Esophagus mucosa (tissue), 1 donor: Measurements from ENCODE around the gene MOSPD3. TPM values are rescaled to one million over a fixed set of nuclear protein-coding genes. Genes with fewer than 3 reads are reported as not detected.

Experiments
- ATAC-seq: fragments of 200-7000 bp; cut with Tn5 transposase; one replicate; pipeline ENCODE4 v1.9.1; 2020
- total RNA-seq: library from RNA; stranded (reverse); gene quantifications from one replicate; pipeline ENCODE4 v1.2.4, GENCODE V29; 2023
- donor health status: DM: yes; HTN: yes; CAD: no.

The MOSPD3 gene
- total RNA-seq, 1 donor from 2014 or later, result 23.2 TPM

- no peak for ATAC-seq
Observed at GRCh38 chr7:100595188-100595587, 17.2 kb upstream of the MOSPD3 start.

- ATAC-seq, result no peak
Observed at GRCh38 chr7:100598425-100598824, 13.9 kb upstream of the MOSPD3 start.

DNA sequence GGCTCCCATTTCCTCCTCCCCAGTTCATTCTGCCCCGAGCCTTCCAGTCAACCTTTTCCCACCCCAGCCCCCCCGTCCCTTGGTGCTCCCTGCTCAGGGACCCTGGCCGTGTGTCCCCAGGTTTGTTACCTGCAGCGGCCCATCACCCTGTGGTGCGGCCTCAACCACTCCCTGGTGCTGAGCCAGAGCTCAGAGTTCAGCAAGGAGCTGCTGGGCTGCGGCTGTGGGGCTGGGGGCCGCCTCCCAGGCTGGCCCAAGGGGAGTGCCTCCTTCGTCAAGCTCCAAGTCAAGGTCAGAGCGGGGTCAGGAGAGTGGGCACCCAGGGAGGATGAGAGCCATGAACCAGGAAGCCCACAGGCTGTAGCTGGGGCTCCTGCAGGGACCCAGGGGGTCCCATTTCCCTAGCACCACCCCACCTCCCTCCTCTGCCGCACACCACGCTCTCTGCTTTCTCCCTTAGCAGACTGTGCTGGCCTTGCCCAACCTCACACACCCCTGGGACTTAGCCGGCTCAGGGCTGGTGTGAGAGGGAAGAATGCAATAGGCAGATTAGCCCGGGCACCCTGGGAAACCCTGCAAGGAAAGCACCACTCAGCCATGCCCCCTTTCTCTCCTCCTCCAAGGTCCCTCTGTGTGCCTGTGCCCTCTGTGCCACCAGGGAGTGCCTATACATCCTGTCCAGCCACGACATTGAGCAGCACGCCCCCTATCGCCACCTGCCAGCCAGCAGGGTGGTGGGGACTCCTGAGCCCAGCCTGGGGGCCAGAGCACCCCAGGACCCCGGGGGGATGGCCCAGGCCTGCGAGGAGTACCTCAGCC lies 12.2 kb upstream of the MOSPD3 start:
- no peak for ATAC-seq

DNA sequence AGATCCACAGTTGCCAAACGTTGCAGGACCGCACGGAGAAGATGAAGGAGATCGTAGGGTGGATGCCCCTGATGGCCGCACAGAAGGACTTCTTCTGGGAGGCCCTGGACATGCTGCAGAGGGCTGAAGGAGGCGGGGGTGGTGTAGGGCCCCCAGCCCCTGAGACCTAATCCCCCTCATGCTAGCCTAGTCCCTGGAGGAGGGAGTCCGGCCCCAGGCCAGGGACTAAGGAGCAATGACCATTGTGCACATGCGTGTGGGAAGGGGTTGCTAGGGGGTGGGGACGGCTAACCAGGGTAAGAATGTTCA lies 11.7 kb upstream of the MOSPD3 start:
- ATAC-seq, result no peak

- no peak for ATAC-seq
Observed at GRCh38 chr7:100602889-100603725, 9.2 kb upstream of the MOSPD3 start.

DNA sequence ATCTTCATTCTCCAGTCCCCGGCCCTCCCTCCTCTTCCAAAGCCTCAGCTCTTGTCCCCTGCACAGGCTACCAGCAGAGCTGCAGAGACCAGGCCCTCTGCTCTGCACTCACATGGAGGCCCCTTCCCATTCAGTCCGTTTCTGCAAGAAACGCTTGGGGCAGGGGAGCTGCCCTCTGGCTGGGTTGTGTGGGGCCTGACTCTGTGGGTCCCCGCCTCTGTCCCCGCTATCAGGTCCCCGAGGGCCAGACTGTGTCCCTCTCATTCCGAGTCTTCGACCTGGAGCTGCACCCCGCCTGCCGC lies 8.7 kb upstream of the MOSPD3 start:
- ATAC-seq, result peak; percentile 5

- ATAC-seq, result peak; percentile 64
Observed at GRCh38 chr7:100604028-100604975, 8.0 kb upstream of the MOSPD3 start.

DNA sequence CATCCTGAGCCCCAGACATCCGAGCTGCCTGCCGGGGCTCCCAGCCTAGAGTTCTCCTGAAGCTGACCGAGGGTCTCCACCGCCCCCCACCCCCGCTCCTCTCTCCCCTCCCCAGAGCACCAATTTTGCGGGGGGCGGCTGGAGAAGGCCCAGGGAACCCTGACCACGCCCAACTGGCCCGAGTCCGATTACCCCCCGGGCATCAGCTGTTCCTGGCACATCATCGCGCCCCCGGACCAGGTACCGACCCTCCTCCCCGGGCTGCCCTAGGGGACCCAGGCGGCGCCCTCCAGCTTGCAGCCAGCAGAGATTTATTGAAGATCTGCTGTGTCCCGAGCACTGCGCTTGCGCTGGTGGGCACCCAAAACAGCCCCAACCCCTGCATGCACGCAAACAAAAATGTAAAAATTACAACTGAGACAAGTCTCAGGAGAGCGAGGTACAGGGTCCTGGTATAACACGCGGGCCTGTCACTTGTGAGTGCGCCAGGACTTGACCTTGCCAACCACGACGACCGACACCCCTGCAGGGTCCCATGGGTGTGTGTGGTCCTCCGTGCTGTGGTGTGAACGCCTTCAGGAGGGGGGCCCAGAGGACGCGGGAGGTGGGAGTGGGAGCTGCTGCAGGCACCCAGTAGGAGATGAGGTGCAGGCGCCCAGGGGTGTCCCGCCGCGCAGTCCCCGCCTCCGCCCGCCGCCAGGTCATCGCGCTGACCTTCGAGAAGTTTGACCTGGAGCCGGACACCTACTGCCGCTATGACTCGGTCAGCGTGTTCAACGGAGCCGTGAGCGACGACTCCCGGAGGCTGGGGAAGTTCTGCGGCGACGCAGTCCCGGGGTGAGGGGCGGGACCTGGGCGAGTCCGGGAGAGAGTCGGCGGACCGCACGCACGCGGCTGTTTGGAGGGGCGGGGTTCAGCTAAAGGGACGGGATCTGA lies 7.1 kb upstream of the MOSPD3 start:
- peak; percentile 25 for ATAC-seq

DNA sequence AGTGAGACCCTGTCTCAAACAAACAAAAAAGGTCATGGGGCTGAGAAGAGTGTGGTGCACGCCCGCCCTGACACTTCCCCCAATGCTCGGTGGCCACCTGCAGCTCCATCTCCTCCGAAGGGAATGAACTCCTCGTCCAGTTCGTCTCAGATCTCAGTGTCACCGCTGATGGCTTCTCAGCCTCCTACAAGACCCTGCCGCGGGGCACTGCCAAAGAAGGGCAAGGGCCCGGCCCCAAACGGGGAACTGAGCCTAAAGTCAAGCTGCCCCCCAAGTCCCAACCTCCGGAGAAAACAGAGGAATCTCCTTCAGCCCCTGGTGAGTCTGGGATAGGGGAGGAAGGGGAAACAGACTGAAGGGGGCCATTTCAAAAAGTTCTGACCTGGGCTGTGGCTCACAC lies 6.0 kb upstream of the MOSPD3 start:
- no peak for ATAC-seq

DNA sequence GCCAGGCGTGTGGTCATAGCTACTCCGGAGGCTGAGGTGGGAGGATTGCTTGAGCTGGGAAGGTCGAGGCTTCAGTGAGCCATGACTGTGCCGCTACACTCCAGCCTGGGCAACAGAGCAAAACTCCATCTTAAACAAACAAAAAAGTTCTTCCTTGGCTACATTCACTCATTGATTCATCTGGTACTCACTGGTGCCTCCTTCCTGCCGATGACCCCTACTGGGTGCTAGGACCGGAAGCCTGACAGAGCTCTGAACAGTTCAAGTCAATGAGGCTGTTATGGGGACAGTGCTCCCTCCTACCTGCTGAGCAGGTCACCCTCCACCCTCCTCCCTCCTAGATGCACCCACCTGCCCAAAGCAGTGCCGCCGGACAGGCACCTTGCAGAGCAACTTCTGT lies 5.2 kb upstream of the MOSPD3 start:
- no peak for ATAC-seq

- ATAC-seq, result no peak
Observed at GRCh38 chr7:100609958-100610357, 2.4 kb upstream of the MOSPD3 start.

GRCh38 chr7:100612730-100613390 lies 520 bp downstream of the MOSPD3 start:
- ATAC-seq, result peak; percentile 24

DNA sequence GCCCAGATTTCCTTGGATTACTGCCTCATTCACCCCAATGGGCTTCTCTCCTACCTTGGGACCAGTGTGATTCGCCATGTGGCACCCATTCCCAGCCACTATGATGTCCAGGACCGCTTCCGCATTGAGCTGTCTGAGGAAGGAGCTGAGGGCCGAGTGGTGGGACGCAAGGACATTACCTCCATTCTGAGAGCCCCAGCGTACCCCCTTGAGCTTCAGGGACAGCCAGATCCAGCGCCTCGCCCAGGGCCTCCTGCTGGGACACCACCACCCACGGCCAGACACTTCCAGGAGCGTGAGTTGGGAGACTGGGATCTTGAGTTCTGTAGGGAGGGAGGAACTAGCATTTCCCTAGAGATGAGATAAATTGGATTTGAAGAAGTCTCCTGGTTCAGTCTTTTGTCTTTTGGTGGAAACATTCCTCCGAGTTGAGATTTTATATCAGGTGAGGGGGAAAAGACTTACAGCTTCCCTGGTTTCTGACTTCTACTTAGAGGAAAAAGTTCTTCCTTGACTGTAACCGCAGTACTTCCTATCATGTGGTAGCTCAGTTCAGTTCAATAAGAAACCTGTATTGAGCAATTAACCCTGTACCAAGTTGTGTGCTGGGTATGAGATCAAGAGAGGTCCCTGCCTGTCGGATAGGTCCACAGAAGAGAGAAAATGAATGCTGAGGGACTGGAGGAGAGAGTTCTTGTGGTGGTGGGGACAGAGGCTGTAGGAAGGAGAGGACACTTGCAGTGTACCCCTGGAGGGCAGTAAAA lies 1.3 kb downstream of the MOSPD3 start:
- ATAC-seq, result no peak

GRCh38 chr7:100614308-100614861 lies 2.0 kb downstream of the MOSPD3 start:
- ATAC-seq, result no peak

DNA sequence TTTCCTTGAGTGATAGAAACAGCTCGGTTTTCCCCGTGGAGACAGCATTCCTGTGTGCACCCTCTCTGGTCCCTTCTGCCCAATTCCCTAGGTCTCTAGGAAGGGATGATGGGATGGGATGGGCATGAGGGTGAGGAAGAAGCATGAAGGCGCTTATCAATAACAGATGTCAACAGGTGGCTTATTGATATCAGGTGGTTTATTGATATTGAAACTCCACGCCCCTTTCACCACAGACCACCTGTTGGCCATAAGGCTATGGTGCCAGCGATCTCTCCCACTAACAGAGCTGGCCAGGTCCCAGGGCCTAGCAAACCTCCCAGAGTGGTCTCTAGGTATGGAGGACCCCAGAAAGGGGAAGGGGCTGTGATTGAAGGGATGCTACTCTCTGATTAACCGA lies 7.9 kb downstream of the MOSPD3 start:
- no peak for ATAC-seq

GRCh38 chr7:100620804-100621203 lies 8.5 kb downstream of the MOSPD3 start:
- no peak for ATAC-seq

GRCh38 chr7:100621554-100621953 lies 9.2 kb downstream of the MOSPD3 start:
- no peak for ATAC-seq

- ATAC-seq, result no peak
Observed at GRCh38 chr7:100623951-100624824, 11.8 kb downstream of the MOSPD3 start.

GRCh38 chr7:100626055-100626454 lies 13.7 kb downstream of the MOSPD3 start:
- no peak for ATAC-seq
